DOHH2 (cell line): ENCODE data around the gene NOTCH1.

Experiments used
- H3F3A ChIP-seq: fragments of 200-600 bp; sonication (generic), shearing (Covaris generic); 2 replicates; pipeline ENCODE4 v1.6.0; 2016; ENCODE audit warnings: antibody characterized with exemption, mild to moderate bottlenecking; ENCODE audit not compliant: control insufficient read depth, insufficient read depth
- H3K27ac ChIP-seq: fragments of 200-600 bp; sonication (generic); 2 replicates; pipeline ENCODE4 v1.5.1; 2014; ENCODE audit warnings: low read depth, mild to moderate bottlenecking, low read length, moderate library complexity
- H3K27me3 ChIP-seq: fragments of 200-600 bp; sonication (generic); 2 replicates; pipeline ENCODE4 v1.6.1; 2014; ENCODE audit warnings: mild to moderate bottlenecking, low read length, mixed read lengths; ENCODE audit not compliant: control insufficient read depth
- H3K36me3 ChIP-seq: fragments of 200-600 bp; sonication (generic); 2 replicates; pipeline ENCODE4 v1.6.1; 2014; ENCODE audit warnings: mild to moderate bottlenecking, low read length, moderate library complexity, mixed read lengths; ENCODE audit not compliant: control insufficient read depth
- H3K4me1 ChIP-seq: fragments of 200-600 bp; sonication (generic); 2 replicates; pipeline ENCODE4 v1.6.1; 2014; ENCODE audit warnings: mild to moderate bottlenecking, low read length, mixed read lengths; ENCODE audit not compliant: control insufficient read depth
- H3K4me2 ChIP-seq: fragments of 200-600 bp; sonication (generic); 2 replicates; pipeline ENCODE4 v1.6.0; 2014; ENCODE audit warnings: mild to moderate bottlenecking, low read length, moderate library complexity
- H3K4me3 ChIP-seq: fragments of 200-600 bp; sonication (generic); 2 replicates; pipeline ENCODE4 v1.5.1; 2014; ENCODE audit warnings: mild to moderate bottlenecking, low read length, mixed read lengths
- H3K79me2 ChIP-seq: fragments of 200-600 bp; sonication (generic); 2 replicates; pipeline ENCODE4 v1.6.1; 2014; ENCODE audit warnings: mild to moderate bottlenecking, low read length, mixed read lengths; ENCODE audit not compliant: control insufficient read depth
- H3K9me2 ChIP-seq: fragments of 200-600 bp; sonication (generic); replicated peaks from 2 replicates; pipeline ENCODE4 v1.6.1; 2014; ENCODE audit warnings: mild to moderate bottlenecking, low read length, mixed read lengths; ENCODE audit not compliant: control insufficient read depth
- H3K9me3 ChIP-seq: fragments of 200-600 bp; sonication (generic); 2 replicates; pipeline ENCODE4 v1.6.1; 2014; ENCODE audit warnings: antibody characterized with exemption, low read length, mixed read lengths; ENCODE audit not compliant: control insufficient read depth, insufficient read depth
- H4K20me1 ChIP-seq: fragments of 200-600 bp; sonication (generic); 2 replicates; pipeline ENCODE4 v1.6.0; 2014; ENCODE audit warnings: low read depth, mild to moderate bottlenecking, antibody characterized with exemption, low read length, moderate library complexity; ENCODE audit not compliant: control insufficient read depth, insufficient read depth
- EZH2phosphoT487 ChIP-seq: fragments of 200-600 bp; sonication (generic); IDR thresholded peaks from 2 replicates; pipeline ENCODE4 v1.6.1; 2017; ENCODE audit warnings: borderline replicate concordance, mild to moderate bottlenecking, antibody characterized with exemption, low read length, moderate library complexity, mixed read lengths
- TF ChIP-seq, protein P1 (sequence below): fragments of 200-600 bp; sonication (generic); IDR thresholded peaks from one replicate; pipeline ENCODE4 v1.5.1; 2014; ENCODE audit warnings: antibody characterized with exemption, mild to moderate bottlenecking, low read depth, low read length; ENCODE audit not compliant: poor library complexity, severe bottlenecking

Gene NOTCH1

DNA sequence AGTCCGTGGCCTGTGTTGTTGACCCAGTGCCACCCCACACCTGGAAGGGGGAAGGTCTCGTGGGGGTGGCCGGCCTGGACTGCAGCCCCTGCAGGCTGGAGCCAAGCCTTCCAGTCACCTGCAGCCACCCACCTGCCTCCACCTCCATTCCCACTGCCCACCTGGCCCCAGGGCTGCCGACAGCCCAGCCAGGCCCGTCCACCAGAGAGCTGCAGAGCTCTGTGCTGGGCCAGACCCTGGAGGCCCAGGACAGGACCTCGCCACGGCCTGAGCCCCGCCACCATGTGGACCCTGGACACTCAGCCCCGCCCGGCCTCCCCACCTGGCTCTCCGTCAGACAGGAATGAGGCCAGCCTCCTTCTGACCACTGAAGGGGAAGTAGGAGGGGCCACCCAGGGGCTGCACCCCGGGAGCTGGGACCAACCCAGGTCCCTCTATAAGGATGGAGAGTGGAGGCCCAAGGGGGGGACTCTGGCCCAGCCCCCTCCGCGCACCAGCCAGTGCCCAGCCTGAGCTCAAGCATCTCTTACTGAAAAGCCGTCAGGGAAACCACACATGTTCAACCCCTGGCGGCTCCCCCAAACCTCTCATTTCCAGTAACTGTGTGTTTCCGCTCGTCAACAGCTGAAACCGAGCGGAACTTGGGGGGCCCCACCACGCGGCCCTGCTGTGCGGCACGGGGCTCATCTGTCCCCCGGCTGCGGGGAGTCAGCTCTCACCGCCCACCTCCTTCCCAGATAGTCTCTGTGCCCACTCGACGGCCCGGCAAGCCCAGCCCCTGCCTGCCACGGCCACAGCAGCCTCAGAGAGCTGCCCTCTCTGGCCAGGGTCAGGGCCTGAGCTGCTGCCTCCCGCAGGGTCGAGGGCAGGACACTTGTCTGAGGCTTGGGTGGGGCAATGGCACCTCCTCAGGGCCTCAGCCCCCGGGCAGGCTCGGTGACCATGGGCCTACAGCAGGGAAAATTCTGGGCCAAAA lies 12.8 kb downstream of the NOTCH1 start:
- no peaks in the 10 kb centered on the region for H3K9me2 ChIP-seq
- H3K79me2 ChIP-seq = peaks cover 36% of the 10 kb centered on the region
- TF ChIP-seq EZH2phosphoT487 = no peak
- TF ChIP-seq, protein P1, sequence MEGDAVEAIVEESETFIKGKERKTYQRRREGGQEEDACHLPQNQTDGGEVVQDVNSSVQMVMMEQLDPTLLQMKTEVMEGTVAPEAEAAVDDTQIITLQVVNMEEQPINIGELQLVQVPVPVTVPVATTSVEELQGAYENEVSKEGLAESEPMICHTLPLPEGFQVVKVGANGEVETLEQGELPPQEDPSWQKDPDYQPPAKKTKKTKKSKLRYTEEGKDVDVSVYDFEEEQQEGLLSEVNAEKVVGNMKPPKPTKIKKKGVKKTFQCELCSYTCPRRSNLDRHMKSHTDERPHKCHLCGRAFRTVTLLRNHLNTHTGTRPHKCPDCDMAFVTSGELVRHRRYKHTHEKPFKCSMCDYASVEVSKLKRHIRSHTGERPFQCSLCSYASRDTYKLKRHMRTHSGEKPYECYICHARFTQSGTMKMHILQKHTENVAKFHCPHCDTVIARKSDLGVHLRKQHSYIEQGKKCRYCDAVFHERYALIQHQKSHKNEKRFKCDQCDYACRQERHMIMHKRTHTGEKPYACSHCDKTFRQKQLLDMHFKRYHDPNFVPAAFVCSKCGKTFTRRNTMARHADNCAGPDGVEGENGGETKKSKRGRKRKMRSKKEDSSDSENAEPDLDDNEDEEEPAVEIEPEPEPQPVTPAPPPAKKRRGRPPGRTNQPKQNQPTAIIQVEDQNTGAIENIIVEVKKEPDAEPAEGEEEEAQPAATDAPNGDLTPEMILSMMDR = no peak
- no peaks in the 10 kb centered on the region for H3K9me3 ChIP-seq
- H3K4me2 ChIP-seq = peak overlapping the region; percentile 16; the same call in 1 of the 2 replicates
- no peak overlapping the region for H3K27ac ChIP-seq
- H3F3A ChIP-seq = no peaks in the 10 kb centered on the region
- H3K4me1 ChIP-seq = peaks cover 40% of the 10 kb centered on the region
- H4K20me1 ChIP-seq = peaks cover 28% of the 10 kb centered on the region
- H3K36me3 ChIP-seq = peaks cover 7% of the 10 kb centered on the region; the same call in 1 of the 2 replicates
- H3K4me3 ChIP-seq = no peak overlapping the region
- no peaks in the 10 kb centered on the region for H3K27me3 ChIP-seq

DNA sequence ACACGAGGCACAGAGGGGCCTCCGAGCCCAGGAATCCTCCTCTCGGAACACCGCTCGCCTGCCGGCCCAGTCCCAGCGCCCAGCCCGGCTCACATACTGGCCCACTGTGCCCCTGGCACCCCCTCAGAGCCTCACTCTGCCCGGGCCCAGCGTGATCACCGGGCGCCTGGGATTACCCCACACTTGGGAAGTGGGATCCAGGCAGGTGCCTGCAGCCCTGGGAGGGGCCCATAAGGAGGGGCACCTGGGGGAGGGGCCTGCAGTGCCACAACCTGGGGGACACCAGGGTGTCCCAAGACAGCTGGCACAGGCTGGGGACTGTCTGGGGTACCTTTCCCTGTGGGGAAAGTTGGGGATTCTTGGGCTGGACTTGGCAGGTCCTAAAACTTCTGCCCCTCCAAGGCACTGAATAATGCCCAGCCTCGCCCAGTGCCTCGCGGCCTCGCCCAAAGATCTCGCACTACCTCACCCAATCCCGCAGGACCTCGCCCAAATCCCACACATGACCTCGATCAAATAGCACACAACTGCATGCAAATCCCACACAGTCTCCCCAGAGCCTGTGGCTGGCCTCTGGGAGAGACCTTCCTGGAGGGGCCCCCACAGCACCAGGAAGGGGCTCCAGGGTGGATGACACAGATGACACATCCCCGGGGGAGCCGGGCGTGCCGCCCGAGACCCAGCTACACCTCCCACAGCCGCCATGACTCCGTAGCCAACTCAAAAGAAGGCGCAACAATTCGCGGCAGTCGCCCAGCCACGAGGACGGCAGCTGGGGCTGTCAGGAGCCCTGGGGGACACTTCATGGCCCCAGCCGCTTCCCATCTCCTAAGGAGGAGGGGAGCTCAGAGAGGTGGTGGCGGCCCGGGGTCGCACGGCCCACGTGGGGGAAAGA lies 13.7 kb downstream of the NOTCH1 start:
- no peak overlapping the region for H3K4me3 ChIP-seq
- H3K4me2 ChIP-seq = no peak overlapping the region
- H3K4me1 ChIP-seq = peaks cover 36% of the 10 kb centered on the region
- TF ChIP-seq, protein P1 = no peak
- no peak for TF ChIP-seq EZH2phosphoT487
- H3F3A ChIP-seq = no peaks in the 10 kb centered on the region
- H3K27ac ChIP-seq = no peak overlapping the region
- no peaks in the 10 kb centered on the region for H3K9me3 ChIP-seq
- H3K36me3 ChIP-seq = 0 out of 2 replicates have a peak, but pooled peaks cover under 1% of the 10 kb centered on the region
- H3K79me2 ChIP-seq = peaks cover 26% of the 10 kb centered on the region
- no peaks in the 10 kb centered on the region for H3K27me3 ChIP-seq
- peaks cover 26% of the 10 kb centered on the region for H4K20me1 ChIP-seq
- no peaks in the 10 kb centered on the region for H3K9me2 ChIP-seq

- H3F3A ChIP-seq = no peaks in the 10 kb centered on the region
- no peaks in the 10 kb centered on the region for H3K27me3 ChIP-seq
- H4K20me1 ChIP-seq = peaks cover 26% of the 10 kb centered on the region
- TF ChIP-seq, protein P1 = no peak
- no peak for TF ChIP-seq EZH2phosphoT487
- H3K9me2 ChIP-seq = no peaks in the 10 kb centered on the region
- no peak overlapping the region for H3K27ac ChIP-seq
- H3K4me3 ChIP-seq = no peak overlapping the region
- H3K36me3 ChIP-seq = no peaks in the 10 kb centered on the region
- H3K9me3 ChIP-seq = no peaks in the 10 kb centered on the region
- peaks cover 20% of the 10 kb centered on the region for H3K79me2 ChIP-seq
- H3K4me2 ChIP-seq = no peak overlapping the region
- peaks cover 36% of the 10 kb centered on the region for H3K4me1 ChIP-seq
These were observed 14.5 kb downstream of the NOTCH1 start for GRCh38 chr9:136531186-136531903.
